GM21717 (cell line): ENCODE data around the gene INPP5A.
A peak's percentile ranks its signal among the peaks of the same experiment; 100 is the strongest.

Experiments used
- ATAC-seq: cut with Tn5 transposase; IDR thresholded peaks from one replicate; pipeline ENCODE4 v1.9.1; 2021; ENCODE audit warnings: mild to moderate bottlenecking, moderate library complexity; ENCODE audit not compliant: unreplicated experiment

INPP5A gene

DNA sequence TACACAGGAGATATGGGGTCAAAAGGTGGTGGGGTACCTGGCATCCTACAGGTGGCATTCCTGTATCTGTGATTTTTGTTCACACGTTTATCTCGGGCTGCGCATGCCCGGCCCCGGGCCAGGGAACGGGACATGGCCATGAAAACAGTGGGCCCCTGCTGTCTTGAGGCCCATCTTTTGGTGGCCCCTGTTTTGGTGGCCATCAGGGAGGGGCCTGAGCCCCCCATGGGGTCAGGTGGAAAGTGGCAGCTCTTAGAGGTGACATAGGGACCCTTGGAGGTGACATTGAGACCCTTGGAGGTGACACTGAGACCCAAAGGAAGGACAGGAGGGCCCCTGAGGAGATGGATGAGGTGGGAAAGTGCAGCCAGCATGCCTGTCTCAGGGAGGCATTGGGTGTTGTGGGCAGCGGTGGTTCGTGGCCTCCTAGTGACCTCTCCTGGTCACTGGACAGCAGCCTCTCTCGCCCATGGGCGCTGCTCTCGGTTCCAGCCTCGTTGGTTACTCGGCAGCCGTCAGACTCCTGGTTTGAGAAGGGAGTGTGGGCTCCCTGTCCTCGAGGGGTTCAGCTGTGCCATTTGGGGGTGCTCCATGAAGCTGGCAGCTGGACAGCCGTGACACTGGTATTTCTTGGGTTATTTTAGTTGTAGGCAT lies 39.9 kb downstream of the INPP5A start:
- ATAC-seq, result no peak

DNA sequence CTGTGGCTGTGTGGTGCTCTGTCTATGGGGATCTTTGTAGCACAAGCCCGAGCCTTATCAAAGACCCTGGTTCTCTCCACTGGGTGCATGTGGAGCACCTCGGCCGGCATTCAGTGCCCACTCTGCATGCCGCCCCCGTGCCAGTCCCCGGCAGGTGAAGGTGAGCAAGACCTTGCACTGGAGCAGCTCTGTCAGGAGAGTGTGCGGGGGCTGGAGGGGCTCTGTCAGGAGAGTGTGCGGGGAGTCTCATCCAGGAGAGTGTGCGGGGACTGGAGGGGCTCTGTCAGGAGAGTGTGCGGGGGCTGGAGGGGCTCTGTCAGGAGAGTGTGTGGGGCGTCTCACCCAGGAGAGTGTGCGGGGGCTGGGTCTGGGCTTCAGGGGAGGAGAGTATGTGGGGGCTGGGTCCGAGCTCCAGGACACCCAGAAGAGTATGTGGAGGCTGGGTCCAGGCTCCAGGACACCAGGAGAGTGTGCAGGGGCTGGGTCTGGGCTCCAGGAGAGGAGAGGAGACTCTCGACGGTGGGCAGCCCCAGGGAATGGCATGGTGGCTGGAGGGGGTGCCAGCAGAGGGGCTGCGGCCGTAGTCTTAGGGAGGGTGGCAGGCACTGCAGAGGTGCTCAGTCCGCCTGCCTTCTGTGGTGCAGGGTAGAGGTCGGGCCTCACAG lies 40.8 kb downstream of the INPP5A start:
- no peak for ATAC-seq

DNA sequence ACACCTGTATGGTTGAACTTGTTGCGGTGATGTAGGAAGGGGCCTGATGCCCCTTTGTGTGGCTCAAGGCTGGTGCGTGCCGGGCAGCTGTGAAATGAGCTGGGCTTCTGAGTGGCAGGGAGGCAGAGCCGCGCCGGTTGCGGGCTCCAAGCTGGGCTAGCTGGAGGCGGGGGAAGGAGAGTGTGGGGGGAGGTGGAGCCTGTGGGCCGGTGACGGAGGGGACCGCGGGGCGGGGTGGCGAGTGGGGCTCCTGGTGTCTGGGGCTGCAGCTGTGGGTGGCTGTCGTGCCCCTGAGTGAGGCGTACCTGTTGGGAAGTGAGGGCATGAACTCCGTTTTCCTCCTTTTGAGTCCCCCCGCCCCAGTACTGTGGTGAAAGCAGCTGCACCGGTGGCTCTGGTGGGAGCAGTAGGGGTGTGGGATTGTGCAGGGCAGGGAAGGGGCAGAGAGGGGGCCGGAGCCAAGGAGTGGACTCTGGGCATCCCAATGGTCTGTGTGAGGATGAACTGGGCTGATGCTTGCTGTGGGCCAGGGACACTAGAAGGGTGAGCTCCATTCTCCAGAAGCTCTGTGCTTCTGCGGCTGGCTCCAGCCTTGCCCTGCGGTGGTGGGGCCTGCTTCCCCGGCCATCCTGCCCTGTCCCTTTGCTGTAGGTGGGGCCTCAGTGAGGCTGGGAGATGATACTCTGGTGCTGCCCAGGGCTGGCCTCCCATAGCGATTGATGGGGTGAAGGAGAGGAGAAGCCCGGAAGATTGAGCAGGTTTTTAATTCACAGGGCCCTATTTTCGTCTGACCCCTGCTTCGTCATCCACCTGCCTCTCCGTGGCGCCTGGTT lies 41.7 kb downstream of the INPP5A start:
- no peak for ATAC-seq

DNA sequence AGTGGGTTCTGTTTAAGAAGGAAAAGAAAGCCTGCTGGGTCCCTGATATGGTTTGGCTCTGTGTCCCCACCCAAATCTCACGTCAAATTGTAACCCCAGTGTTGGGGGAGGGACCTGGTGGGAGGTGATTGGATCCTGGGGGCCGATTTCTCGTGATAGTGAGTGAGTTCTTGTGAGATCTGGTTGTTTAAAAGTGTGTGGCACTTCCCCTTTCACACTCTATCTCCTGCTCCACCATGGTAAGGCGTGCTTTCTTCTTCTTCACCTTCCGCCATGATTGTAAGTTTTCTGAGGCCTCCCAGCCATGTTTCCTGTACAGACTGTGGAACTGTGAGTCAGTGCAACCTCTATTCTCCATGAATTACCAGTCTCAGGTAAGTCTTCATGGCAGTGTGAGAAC lies 42.6 kb downstream of the INPP5A start:
- no peak for ATAC-seq

DNA sequence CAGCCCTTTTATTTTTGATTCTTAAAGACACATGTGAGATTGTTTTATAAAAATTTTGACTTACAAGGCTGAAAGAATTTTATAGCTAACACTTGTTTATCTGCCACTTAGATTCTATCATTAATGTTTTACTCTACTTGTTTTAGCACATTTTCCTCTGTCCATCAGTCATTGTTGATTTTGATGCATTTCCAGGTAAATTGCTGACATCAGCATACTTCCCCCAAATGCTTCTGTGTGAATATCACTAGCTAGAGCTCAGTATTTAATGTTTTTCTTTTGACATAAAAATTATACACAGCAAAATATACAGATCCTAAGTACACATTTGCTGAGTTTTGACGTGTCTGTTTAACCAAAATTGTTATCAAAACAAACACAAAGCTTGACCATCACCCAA lies 43.0 kb downstream of the INPP5A start:
- ATAC-seq, result no peak

DNA sequence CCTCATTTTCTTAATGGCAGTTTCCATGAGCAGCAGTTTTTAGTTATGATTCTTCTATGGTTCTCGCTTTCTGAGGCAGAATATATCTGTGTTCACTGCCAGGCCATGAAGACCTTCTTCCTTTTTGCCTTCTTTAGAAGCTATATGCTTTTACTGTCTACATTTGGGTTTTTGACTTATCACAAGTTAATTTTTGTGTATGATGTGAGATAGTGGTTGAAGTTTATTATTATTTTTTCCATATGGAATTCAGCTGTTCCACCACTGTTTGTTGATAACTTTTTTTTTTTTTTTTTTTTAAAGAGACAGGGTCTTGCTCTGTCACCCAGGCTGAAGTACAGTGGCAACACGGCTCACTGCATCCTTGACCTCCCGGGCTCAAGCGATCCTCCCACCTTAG lies 44.5 kb downstream of the INPP5A start:
- no peak for ATAC-seq

DNA sequence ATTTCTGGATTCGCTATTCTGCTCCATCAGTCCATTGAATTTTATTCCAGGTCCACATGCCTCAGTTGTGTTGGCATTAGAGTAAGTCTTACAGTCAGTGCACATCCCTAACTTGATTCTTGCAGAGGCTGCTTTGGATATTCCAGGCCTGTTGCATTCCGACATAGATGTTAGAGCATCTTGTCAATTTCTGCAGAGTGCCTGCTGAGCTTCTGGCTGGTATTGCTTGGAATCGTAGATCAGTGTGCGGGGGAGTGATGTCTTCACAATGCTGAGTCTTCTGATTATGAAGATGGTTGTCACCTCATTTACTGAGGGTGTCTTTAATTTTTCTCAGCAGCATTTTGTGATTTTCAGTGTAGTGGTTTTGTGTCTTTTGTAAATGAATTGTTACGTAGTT lies 45.2 kb downstream of the INPP5A start:
- no peak for ATAC-seq

DNA sequence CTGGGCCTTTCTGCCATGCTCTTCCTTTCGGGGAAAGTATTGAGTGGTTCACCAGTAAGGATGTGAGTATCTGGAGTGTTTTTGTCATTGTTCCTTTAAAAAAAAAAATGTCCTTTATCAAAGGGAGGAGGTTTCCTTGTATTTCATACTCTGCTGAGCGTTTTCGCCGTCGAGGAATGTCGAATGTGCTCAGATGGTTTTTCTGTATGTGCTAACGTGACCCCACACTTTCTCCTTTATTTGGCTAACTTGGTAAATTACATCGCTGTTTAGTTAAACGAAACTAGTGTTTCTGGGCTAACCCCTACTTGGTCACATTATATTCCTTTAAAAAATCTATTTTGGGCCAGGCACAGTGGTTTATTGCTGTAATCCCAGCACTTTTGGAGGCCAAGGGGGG lies 45.9 kb downstream of the INPP5A start:
- no peak for ATAC-seq

DNA sequence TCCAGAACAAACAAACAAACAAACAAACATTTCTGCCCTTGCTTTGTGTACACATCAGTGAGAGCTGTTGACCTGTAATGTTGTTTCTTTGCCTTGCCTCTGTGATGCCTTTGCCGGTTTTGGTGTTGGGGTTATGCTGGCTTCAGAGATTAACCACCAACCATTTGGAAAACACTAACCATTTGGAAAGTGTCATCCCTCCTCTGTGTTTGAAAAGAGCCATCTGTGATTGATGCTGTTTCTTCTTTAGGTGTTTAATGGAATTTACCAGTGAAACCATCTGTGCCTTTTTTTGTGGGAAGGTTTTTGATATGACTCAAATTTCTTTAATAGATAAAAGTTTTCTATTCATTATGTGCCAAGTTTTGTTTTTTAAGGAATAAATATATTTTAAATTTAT lies 46.5 kb downstream of the INPP5A start:
- no peak for ATAC-seq

DNA sequence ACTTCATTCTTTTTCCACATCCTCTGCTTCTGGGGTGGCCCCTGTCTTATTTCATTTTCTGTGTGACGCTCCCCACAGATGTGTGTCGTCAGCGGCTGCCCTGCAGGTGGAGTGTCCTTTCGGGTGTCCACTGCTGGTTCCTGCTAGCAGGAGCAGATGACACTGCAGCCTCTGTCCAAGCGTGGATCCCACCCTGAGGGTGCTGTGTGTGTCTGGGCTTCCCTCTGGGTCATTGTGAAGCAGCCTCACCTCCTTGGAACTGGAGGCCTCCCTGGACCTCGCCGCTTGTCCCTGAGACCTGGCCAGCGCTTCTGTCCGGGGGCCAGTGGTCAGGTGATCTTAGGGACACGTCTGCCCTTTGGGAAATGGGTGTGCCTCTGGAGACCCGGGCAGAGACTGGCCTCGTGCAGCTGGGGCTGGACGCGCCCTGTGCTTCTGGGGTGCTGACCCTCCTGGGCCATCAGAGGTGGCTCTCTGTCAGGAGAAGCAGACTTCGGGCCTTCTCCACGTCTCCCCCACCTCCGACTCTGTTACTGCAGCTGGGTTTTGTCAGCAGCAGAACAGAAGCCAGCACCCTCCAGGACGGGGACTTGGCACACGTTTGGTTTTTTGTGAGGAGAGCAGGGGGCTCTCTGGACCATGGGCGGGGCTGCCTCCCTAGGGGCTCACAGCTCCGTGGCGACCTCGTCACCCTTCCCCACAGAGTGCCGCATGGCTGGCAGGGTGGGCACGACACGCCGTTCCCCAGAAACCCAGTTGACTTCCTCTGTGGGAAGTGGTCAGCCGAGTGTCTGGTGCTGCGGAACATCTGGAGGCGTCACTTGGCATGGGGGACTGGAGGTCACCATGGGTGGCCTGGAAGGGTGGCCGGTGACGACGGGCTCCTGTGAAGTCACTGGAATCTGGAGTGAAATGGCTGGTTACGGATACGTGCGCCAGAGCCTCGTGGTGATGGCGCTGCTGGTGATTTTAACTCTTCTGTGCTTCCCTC lies 48.4 kb downstream of the INPP5A start:
- ATAC-seq, result no peak

DNA sequence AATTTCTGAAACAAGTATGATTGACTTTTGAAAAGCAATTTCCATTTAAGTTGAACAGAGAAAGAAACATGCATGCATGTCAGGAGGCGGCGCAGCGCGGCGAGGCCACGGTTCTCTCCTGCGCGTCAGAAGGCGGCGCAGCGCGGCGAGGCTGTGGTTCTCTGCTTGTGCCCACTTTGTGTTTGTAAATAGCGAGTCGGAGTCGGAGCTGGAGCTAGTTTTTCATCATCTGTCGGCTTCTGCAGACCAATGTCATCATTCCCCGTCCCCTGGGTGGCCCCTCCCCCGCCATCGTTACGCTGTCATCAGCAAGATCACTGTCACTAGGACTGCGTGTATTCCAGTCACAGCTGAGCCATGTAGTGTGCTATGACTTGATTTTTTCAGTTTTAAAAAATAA lies 49.2 kb downstream of the INPP5A start:
- ATAC-seq, result no peak

DNA sequence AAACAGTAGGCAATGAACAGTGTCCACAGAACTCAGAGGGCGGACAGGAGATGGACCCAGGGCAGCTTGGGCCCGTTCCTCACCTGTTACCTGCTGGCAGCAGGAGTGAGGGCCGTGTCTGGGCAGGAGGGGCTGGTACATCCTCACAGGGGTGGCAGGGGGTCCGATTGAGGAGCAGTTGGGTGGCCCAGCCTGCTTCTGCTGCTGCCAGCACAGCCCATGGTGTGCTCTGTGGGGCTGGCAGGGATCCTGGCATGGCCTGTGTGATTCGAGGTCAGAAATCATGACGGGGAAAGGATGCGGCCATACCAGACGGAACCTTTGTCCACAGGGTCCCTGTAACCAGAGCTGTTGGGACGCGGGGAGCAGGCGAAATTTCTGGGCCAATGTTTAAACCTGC lies 49.6 kb downstream of the INPP5A start:
- ATAC-seq, result no peak

DNA sequence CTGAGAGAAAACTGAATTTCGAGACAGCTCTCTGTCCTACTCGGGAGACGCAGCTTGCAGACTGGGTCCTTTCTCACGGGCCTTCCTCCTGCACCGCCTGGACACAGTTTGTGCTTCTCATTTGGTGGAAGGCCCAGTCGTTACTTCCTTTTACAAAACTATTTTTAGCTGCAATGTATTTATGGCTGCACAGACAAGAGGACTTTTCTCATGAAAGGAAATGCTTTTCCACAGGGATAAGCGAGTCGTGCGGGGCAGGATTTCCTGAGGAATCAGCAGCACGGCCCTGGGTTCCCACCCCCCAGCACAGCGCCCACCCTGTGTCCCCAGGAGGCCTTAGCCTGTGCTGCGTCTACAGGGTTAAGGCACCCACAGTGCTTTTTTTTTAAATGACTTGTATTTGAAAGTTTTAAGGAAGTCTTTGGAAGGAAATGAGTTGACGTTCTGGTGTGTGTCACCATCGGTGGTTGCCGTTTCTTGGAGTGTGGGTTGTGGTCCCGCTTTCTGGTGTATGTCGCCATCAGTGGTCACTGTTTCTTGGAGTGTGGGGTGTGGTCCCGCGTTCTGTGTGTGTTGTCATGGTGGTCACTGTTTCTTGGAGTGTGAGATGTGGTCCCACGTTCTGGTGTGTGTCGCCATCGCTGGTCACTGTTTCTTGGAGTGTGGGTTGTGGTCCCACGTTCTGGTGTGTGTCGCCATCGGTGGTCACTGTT lies 50.9 kb downstream of the INPP5A start:
- peak; percentile 40 for ATAC-seq

DNA sequence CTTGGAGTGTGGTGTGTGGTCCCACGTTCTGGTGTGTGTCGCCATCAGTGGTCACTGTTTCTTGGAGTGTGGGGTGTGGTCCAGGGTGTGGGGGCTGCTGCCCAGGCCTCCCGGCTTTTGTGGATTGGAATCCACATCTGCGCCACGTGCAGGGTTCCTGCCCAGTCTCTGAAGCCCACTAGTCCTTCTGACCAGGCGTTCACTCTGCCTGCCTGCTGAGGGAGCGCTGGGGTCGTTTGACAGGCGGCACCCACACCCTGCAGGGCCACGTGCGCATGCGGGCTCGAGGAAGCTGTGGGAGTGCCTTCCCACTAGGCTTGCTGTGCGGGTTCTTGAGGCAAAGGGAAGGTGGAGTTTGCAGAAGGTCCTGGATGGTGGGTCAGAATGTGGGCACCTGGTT lies 51.4 kb downstream of the INPP5A start:
- ATAC-seq, result no peak

DNA sequence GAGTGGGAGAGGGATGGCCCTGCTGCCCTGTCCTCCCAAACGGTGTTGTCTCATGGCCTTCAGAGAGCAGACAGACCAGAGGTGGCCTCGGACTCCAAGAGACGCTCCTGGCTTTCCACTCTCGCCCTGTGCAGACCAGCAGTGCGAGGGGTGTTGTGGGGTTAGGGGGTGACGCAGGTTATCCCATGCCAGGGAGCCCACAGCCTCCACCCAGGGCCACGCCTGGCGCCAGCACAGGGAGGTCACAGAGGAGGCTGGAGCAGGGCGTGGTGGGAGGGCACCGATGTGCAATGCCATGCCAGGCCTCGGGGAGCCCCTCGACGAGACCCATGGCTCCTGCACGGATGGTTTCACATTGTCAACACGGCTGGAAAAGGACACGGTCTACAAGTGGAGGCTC lies 52.1 kb downstream of the INPP5A start:
- ATAC-seq, result no peak

DNA sequence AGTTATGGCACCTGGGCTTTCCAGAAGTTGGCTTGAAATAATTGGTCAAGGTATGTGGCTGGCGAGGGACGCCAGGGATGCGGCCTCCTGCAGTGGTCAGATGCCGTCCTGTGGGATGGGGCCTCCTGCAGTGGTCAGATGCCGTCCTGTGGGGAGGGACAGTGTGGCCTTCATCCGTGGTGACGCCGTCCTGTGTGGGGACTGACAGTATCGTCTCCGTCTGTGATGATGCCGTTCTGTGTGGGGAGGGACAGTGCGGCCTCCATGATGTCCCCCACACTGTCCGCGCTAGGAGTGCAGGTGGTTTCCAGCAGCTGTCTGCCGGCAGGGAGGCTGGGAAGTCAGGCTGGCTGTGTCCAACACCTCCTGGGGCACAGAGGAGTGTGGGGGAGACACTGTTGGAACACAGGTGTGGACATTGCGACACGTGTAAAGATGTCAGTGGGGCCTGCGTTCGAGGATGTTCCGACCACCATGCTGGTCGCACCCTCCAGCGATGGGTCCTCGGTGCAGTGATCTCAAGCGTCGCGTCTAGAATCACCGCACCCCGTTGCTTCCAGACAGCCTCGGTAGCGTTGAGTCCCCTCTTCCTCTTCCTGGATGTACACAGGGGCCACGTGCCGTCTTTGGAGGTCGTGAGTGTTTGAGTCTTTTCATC lies 52.6 kb downstream of the INPP5A start:
- ATAC-seq, result no peak

DNA sequence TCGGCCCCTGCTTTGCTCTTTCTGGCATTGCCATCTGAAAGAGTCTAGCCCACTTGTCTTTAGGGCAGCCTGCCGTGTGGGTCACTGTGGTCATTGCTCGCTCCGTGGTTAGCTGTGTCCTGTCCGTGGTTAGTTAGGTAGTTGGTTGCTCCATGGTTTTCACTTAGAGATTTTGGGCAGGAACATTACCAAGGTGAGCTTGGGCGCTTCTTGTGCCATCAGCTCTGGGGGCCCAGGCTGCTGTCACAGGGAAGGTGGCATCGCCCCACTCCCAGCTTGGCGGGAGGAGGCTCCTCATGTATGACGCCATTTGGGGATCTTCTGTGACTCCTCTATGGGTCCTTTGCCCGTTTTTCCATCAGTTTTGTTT lies 53.1 kb downstream of the INPP5A start:
- ATAC-seq, result no peak

DNA sequence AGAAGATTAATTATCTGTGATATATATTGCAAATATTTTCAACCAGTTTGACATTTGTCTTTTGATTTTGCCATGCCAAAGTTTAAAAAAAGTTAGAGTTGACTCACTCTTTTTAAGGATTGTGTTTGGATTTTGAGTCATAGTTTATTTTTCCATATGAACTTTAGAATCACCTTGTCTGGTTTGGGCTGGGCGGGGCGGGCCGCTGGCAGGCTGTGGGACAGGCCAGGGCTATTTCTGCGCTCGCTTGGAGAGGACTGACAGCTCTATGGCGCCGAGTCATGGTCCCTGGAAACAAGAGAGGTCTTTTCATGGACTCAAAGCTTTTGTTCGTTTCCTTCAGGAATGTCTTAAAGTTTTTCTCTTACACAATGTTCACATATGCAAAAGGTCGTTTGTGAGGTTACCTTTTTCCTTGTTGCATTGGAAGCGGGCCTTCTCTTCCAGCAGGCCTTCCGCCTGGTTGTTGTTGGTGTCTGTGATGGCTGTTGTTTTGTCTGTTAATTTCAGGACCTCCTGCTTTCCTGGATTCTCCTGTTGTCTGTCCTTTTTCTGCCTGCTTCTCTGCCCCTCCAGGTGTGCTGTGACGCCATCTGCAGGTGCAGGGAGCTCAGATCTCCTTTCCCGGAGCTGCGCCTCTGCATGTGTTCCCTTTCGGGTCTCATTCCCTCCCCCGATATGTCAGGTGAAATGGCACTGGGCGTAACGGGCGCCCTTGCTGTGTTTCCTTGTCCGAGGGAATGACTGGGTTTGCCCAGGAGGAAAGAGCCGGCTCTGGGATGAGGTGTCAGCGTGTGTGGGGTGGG lies 53.8 kb downstream of the INPP5A start:
- no peak for ATAC-seq

DNA sequence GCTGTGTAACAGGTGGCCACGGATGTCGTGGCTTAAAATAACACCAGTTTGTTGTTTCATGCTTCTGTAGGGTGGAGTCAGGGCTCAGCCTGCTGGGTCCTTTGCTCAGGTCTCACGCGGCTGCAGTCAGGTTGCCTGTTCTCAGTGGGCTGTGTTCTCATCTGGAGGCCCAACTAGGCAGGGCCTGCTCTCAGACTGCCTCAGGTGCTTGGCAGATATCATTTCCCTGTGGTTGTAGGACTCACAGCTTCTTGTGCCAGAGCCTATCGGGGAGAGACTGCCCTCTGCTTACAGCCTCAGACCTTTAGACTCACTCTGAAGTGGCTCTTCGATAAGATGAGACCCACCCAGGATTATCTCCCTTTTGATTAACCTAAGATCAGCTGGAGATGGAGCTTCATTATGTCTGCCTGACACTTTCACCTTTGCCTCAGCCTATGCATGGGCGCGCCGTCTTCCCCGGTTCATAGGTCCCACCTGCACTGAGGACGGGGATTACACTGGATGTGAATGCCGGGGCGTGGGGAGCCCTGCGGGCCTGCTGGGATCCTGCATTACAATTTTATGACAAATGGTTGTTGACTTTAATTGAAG lies 55.3 kb downstream of the INPP5A start:
- ATAC-seq, result no peak
